Measurements from ENCODE around the gene TCERG1L.
"Not testable (repeated sequence)": the region's sequence is repeated elsewhere in the genome, so short reads cannot be mapped to it uniquely, and the experiment has no call there.

Gene TCERG1L

GRCh38 chr10:131110241-131110783, 201.2 kb downstream of the TCERG1L start:
- DNase-seq (ENCODE audit: low read depth in 1 of 2, low spot score in 1 of 2): no peak
- no peak for TF ChIP-seq JUND (IDR thresholded peaks at IDR 0.05; ENCODE audit: low read depth)
- in situ Hi-C loops (cut with HindIII; ENCODE audit: low pct_unique_long_range_greater_than_20kb, low sequenced_read_pairs): no loop called here

- in situ Hi-C loops (cut with HindIII; ENCODE audit: low pct_unique_long_range_greater_than_20kb, low sequenced_read_pairs): no loop called here
These were observed 201.8 kb downstream of the TCERG1L start for GRCh38 chr10:131109726-131110125.

DNA sequence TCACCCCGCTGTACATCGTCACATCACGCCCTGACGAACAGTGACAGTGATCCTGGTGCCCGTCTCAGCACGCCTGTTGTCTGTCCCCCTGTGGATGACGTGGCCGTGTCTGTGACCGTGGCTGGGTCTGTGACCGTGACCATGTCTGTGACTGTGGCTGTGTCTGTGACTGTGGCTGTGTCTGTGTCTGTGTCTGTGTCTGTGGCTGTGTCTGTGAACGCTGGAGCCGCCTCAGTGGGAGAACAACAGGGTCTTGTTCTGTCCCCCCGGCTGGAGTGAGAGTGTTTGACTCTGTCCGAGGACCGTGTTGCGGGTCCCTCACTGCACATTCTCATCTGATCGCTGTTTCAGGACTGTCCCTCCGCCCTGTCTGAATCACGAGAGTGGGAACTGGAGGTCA, 202.2 kb downstream of the TCERG1L start:
- in situ Hi-C loops (cut with HindIII; ENCODE audit: low pct_unique_long_range_greater_than_20kb, low sequenced_read_pairs): no loop called here
- DNase-seq (ENCODE audit: low read depth in 1 of 2, low spot score in 1 of 2): no peak
- no peak for TF ChIP-seq JUND (IDR thresholded peaks at IDR 0.05; ENCODE audit: low read depth)

More at GRCh38 chr10:131109726-131110125, 201.8 kb downstream of the TCERG1L start:
- no peak for DNase-seq (ENCODE audit: low read depth in 1 of 2, low spot score in 1 of 2)
- no peak for TF ChIP-seq JUND (IDR thresholded peaks at IDR 0.05; ENCODE audit: low read depth)

DNA sequence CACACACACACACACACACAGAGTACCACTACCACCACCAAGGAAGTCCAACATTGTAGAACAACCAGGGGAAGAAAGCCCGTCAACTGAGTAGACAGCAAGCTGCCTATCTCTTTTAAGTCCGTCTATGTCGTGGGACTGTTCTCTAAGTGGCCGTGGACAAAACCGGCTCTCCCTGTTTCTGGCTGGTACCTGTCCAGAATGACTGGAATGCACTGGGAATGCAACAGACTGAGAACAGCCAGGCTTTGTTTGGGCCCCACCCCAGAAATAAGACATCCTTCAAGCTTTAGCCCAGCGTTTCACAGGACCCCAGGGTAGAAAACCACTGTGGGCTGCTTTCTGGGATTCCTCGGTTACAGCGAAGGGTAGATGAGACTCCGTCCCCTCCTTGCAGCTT, 203.6 kb downstream of the TCERG1L start:
- in situ Hi-C loops (cut with HindIII; ENCODE audit: low pct_unique_long_range_greater_than_20kb, low sequenced_read_pairs): no loop called here
- TF ChIP-seq JUND (IDR thresholded peaks at IDR 0.05; ENCODE audit: low read depth): no peak
- peak in 1 of 2 experiments; percentile 92 for DNase-seq (ENCODE audit: low read depth in 1 of 2, low spot score in 1 of 2)

DNA sequence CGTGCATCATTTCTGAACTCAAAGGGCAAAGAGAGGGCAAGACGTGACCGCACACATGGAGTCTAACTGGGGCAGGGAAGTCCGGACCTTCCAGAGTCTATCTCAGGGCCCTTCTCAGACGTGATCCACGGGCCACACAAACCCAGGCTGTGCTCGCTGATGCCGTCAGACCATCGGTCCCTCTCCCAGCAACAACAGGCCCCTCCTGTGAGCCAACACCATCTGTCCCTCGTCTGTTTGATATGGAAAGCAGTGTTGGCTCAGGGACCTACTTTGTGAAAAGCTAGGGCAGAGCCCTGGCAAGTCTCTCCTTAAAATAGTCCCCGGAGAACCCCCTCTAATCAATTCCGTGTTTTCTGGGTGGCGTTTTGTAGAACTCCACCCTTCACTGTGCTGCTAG, 208.8 kb downstream of the TCERG1L start:
- no peak for TF ChIP-seq JUND (IDR thresholded peaks at IDR 0.05; ENCODE audit: low read depth)

DNA sequence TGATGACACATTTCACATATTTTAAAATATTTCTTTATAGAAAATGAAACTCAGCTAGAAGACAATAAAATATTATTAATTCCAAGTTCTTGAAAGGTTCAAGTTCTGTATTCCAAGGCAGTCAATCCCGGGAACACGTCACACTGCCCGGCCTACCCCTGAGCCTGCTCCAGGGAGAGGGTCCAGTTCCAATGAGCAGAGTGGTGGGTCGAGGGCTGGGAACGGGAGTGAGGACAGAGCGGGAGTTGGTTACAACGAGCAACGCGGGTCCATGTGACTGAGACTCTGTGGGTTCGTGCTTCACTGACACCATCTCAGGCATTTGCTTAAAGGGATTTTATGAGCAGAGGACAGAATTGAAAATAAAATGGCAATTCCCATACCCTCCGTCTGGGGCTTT, 209.4 kb downstream of the TCERG1L start:
- no peak for DNase-seq (ENCODE audit: low read depth in 1 of 2, low spot score in 1 of 2)
- TF ChIP-seq JUND (IDR thresholded peaks at IDR 0.05; ENCODE audit: low read depth): no peak
- in situ Hi-C loops (cut with HindIII; ENCODE audit: low pct_unique_long_range_greater_than_20kb, low sequenced_read_pairs): no loop called here

More for the DNA sequence above, 208.8 kb downstream of the TCERG1L start:
- in situ Hi-C loops (cut with HindIII; ENCODE audit: low pct_unique_long_range_greater_than_20kb, low sequenced_read_pairs): no loop called here
- DNase-seq (ENCODE audit: low read depth in 1 of 2, low spot score in 1 of 2): no peak

GRCh38 chr10:131100418-131101410, 210.8 kb downstream of the TCERG1L start:
- in situ Hi-C loops (cut with HindIII; ENCODE audit: low pct_unique_long_range_greater_than_20kb, low sequenced_read_pairs); DNase-seq (ENCODE audit: low read depth in 1 of 2, low spot score in 1 of 2): not testable (repeated sequence)

- 0 out of 2 replicates have a peak, but pooled peaks have one; percentile 15 for TF ChIP-seq JUND (IDR thresholded peaks at IDR 0.05; ENCODE audit: low read depth)
- in situ Hi-C loops (cut with HindIII; ENCODE audit: low pct_unique_long_range_greater_than_20kb, low sequenced_read_pairs): no loop called here
- peak in 1 of 2 experiments; percentile 91 for DNase-seq (ENCODE audit: low read depth in 1 of 2, low spot score in 1 of 2)
These were observed 212.3 kb downstream of the TCERG1L start for GRCh38 chr10:131099028-131099726.

- in situ Hi-C loops (cut with HindIII; ENCODE audit: low pct_unique_long_range_greater_than_20kb, low sequenced_read_pairs): no loop called here
These were observed 213.0 kb downstream of the TCERG1L start for GRCh38 chr10:131098416-131098952.

GRCh38 chr10:131096031-131096430, 215.5 kb downstream of the TCERG1L start:
- no peak for TF ChIP-seq JUND (IDR thresholded peaks at IDR 0.05; ENCODE audit: low read depth)
- in situ Hi-C loops (cut with HindIII; ENCODE audit: low pct_unique_long_range_greater_than_20kb, low sequenced_read_pairs): no loop called here
- DNase-seq (ENCODE audit: low read depth in 1 of 2, low spot score in 1 of 2): peak in 1 of 2 experiments; percentile 12

More at GRCh38 chr10:131098416-131098952, 213.0 kb downstream of the TCERG1L start:
- no peak for TF ChIP-seq JUND (IDR thresholded peaks at IDR 0.05; ENCODE audit: low read depth)
- no peak for DNase-seq (ENCODE audit: low read depth in 1 of 2, low spot score in 1 of 2)

- no peak for TF ChIP-seq JUND (IDR thresholded peaks at IDR 0.05; ENCODE audit: low read depth)
- in situ Hi-C loops (cut with HindIII; ENCODE audit: low pct_unique_long_range_greater_than_20kb, low sequenced_read_pairs): no loop called here
- no peak for DNase-seq (ENCODE audit: low read depth in 1 of 2, low spot score in 1 of 2)
These were observed 216.3 kb downstream of the TCERG1L start for GRCh38 chr10:131095313-131095580.

DNA sequence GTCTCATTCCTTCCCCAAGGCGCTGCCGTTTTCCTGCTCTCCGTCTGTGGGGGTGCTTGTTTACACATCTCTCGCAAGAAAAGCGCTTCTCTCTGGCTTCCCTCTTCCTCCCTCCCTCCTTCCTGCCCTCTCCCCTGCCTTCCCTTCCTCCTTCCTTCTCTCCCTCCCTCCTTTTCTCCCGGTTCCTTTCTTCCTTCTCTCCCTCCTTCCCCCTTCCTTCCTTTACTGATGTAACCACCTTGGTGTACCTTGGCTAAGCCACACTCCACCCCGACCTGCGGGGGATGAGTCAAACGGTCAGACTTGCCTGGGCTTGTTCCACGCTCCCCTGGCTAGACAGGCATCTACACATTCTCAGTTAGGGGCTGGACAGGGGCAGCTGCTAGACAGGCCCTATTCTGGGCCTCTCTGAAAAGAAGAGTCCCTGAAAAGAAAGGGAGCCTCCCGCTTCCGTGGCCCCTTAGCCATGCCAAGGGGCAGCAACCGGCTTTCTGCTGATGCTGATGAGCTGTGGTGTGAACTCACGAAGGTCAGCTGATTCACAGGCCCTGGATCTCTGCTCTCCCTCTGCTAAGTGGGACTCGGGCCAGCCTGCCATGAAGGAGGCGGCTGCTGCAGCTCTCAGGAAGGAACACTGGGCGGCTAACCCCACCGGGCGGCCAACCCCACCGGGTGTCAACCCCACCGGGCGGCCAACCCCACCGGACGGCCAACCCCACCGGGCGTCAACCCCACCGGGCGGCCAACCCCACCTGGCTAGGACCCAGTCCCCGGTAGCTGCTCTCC, 216.8 kb downstream of the TCERG1L start:
- no peak for TF ChIP-seq JUND (IDR thresholded peaks at IDR 0.05; ENCODE audit: low read depth)
- in situ Hi-C loops (cut with HindIII; ENCODE audit: low pct_unique_long_range_greater_than_20kb, low sequenced_read_pairs): no loop called here
- DNase-seq (ENCODE audit: low read depth in 1 of 2, low spot score in 1 of 2): peak in 1 of 2 experiments; percentile 82
